Adrenal gland (tissue), 12 donors: ENCODE results near the gene P3H3. TPM values are rescaled to one million over a fixed set of nuclear protein-coding genes. Genes with fewer than 3 reads are reported as not detected.
"Not testable (repeated sequence)": the region's sequence is repeated elsewhere in the genome, so short reads cannot be mapped to it uniquely, and the experiment has no call there.

Source experiments
- DNase-seq, 7 donors: peaks; one replicate each; pipeline ENCODE4 v3.0.0-alpha.2; 2019 to 2020
- H3K27ac ChIP-seq, 5 donors: fragments of 200-600 bp; sonication (generic) in 4 of 5; 1 replicate in 3 of 5; 2 replicates in 2 of 5; pipeline versions ENCODE4 v1.5.1 to v1.8.0; 2016 to 2020; ENCODE audit warnings: mild to moderate bottlenecking in 1 of 5
- H3K27me3 ChIP-seq: fragments of 200-600 bp; 2 replicates; pipeline ENCODE4 v1.8.0; 2021
- H3K36me3 ChIP-seq, 2 donors: fragments of 200-600 bp; replicated peaks in 1 of 2; 1 replicate in 1 of 2; 2 replicates in 1 of 2; pipeline versions ENCODE4 v1.5.1 to v1.8.0; 2018 to 2022
- H3K4me1 ChIP-seq, 2 donors: fragments of 200-600 bp; replicated peaks in 1 of 2; 1 replicate in 1 of 2; 2 replicates in 1 of 2; pipeline versions ENCODE4 v1.5.1 to v1.8.0; 2018 to 2021
- H3K4me3 ChIP-seq, 4 donors: fragments of 200-600 bp; sonication (generic) in 3 of 4; one replicate each; pipeline ENCODE4 v1.5.1; 2016 to 2018
- H3K9me3 ChIP-seq, 3 donors: fragments of 200-600 bp; sonication (generic) in 1 of 3; replicated peaks in 1 of 3; 1 replicate in 2 of 3; 2 replicates in 1 of 3; pipeline versions ENCODE4 v1.5.1 to v1.8.0; 2016 to 2021
- CTCF ChIP-seq, 6 experiments: fragments of 450-650 bp in 4 of 6; fragments of 200-600 bp in 2 of 6; sonication (generic) in 1 of 6; IDR thresholded peaks; 1 replicate in 5 of 6; 2 replicates in 1 of 6; pipeline versions ENCODE4 v1.5.1 to v1.8.0; 2016 to 2021; ENCODE audit warnings: antibody characterized with exemption in 6 of 6, mild to moderate bottlenecking in 2 of 6, moderate library complexity in 1 of 6
- POLR2A ChIP-seq, 2 donors: fragments of 450-650 bp; IDR thresholded peaks; one replicate each; pipeline ENCODE4 v1.6.1; 2017; ENCODE audit warnings: antibody characterized with exemption in 2 of 2, mild to moderate bottlenecking in 2 of 2, moderate library complexity in 1 of 2
- WGBS, 4 donors: extraction: QIAGEN DNeasy Blood & Tissue Kit in 2 of 4; methylation state at CpG; one replicate each; pipeline versions ENCODE4 v1.1.5 to v1.1.7; 2013 to 2017; 5-methylcytosine and 5-hydroxymethylcytosine counted together
- intact Hi-C, 2 donors: fragments of 100-400 bp; cut with DNase I; formaldehyde crosslinking; loops; one replicate each; pipeline versions ENCODE4 v1.14.1 to v1.15.0; 2022 to 2023
- polyA plus RNA-seq, 3 donors: library from polyadenylated mRNA; stranded (reverse); fragments of 200-250 nt in 2 of 3; fragments of 350-450 nt in 1 of 3; fragmentation: Illumina TruSeq in 1 of 3; extraction: RNeasy Lipid Tissue Mini Kit (QIAGEN cat#74804) in 1 of 3; gene quantifications; one replicate each; pipeline ENCODE4 v1.2.3, GENCODE V29; 2013 to 2014
- total RNA-seq, 9 donors: library from RNA; depleted of rRNA in 4 of 9; stranded (reverse); fragments of >200 nt in 4 of 9; fragments of 120-200 nt in 1 of 9; fragmentation: NEBNext Ultra II Directional in 1 of 9; extraction: Animal tissue kit (Norgen Biotek cat#: 25700) in 1 of 9; gene quantifications; one replicate each; pipeline versions ENCODE4 v1.1.0 to v1.2.4, GENCODE V29; 2013 to 2023
- donor health status: healthy with polysubstance abuse.
- donor health status: Bipolar disorder and iron deficiency.
- donor health status: DM: yes; HTN: yes; CAD: no.
- donor health status: DM: no; HTN: no; CAD: no.
- donor health status: DM: no; HTN: no; CAD: no.
- donor health status: DM: yes; HTN: yes; CAD: no.

P3H3 gene
- total and polyA plus RNA-seq, 12 donors: 2.6 to 58.1 (median 15.8) TPM

- Histone ChIP-seq H3K9me3 (no peaks in the 10 kb centered on the region), H3K36me3 (peaks cover 0 to 5% of the 10 kb centered on the region in 2 donors), H3K27ac (no peak overlapping the region), H3K27me3 (no peaks in the 10 kb centered on the region), H3K4me1 (no peaks in the 10 kb centered on the region), H3K4me3 (no peak overlapping the region)
- no peak for DNase-seq
- intact Hi-C loops: no loop called here
- TF ChIP-seq CTCF (IDR thresholded peaks at IDR 0.05): no peak
- WGBS, 4 donors: 94 to 98% (median 96%) methylated on average over 5 of the region's 5 CpGs
These were observed 55.0 kb downstream of the P3H3 start for GRCh38 chr12:6883252-6883651.

GRCh38 chr12:6883683-6884082 lies 55.5 kb downstream of the P3H3 start:
- Histone ChIP-seq H3K27me3 (no peaks in the 10 kb centered on the region), H3K36me3 (peaks cover 0 to 5% of the 10 kb centered on the region in 2 donors), H3K4me1 (no peaks in the 10 kb centered on the region), H3K4me3 (no peak overlapping the region), H3K9me3 (no peaks in the 10 kb centered on the region), H3K27ac (no peak overlapping the region)
- intact Hi-C loops: no loop called here
- TF ChIP-seq CTCF (IDR thresholded peaks at IDR 0.05) (no peak), POLR2A (IDR thresholded peaks at IDR 0.05) (no peak)
- WGBS, 4 donors: 93 to 97% (median 96%) methylated on average over 8 to 11 of the region's 11 CpGs
- no peak for DNase-seq

- intact Hi-C loops: no loop called here
- Histone ChIP-seq H3K36me3 (peaks cover 0 to 5% of the 10 kb centered on the region in 2 donors), H3K9me3 (no peaks in the 10 kb centered on the region), H3K27ac (no peak overlapping the region), H3K4me3 (no peak overlapping the region), H3K27me3 (no peaks in the 10 kb centered on the region), H3K4me1 (no peaks in the 10 kb centered on the region)
- TF ChIP-seq CTCF (IDR thresholded peaks at IDR 0.05) (no peak), POLR2A (IDR thresholded peaks at IDR 0.05) (no peak)
- DNase-seq: no peak
- WGBS, 4 donors: 78 to 84% (median 80%) methylated on average over 22 of the region's 22 CpGs
These were observed 56.3 kb downstream of the P3H3 start for GRCh38 chr12:6884539-6884938.

GRCh38 chr12:6886206-6886999 lies 58.2 kb downstream of the P3H3 start:
- H3K9me3 ChIP-seq, H3K4me3 ChIP-seq, intact Hi-C loops, H3K27ac ChIP-seq, H3K4me1 ChIP-seq, H3K36me3 ChIP-seq, DNase-seq, H3K27me3 ChIP-seq: not testable (repeated sequence)
- WGBS, 4 donors: 77 to 85% (median 80%) methylated on average over 10 to 12 of the region's 15 CpGs

GRCh38 chr12:6887460-6887859 lies 59.3 kb downstream of the P3H3 start:
- Histone ChIP-seq H3K36me3 (peaks cover 0 to 5% of the 10 kb centered on the region in 2 donors), H3K9me3 (no peaks in the 10 kb centered on the region), H3K4me1 (peaks cover 5 to 16% of the 10 kb centered on the region in 2 donors), H3K27me3 (no peaks in the 10 kb centered on the region), H3K4me3 (no peak overlapping the region), H3K27ac (no peak overlapping the region)
- 75 to 86% (median 81%) methylated on average over 8 of the region's 8 CpGs for WGBS, 4 donors
- intact Hi-C loops: no loop called here
- TF ChIP-seq POLR2A (IDR thresholded peaks at IDR 0.05) (no peak), CTCF (IDR thresholded peaks at IDR 0.05) (no peak)
- peak in 1 of 7 donors; percentile 12 for DNase-seq
